ENCODE measurements around the gene VAT1L.

The VAT1L gene

GRCh38 chr16:78002915-78003538 lies 214.7 kb downstream of the VAT1L start:
- DNase-seq: peak; percentile 4 to 26 (median 6)

- DNase-seq: no peak
Measured at GRCh38 chr16:78004517-78004916, 216.2 kb downstream of the VAT1L start.

GRCh38 chr16:78005881-78006280 lies 217.5 kb downstream of the VAT1L start:
- no peak for DNase-seq

- no peak for DNase-seq
Measured at GRCh38 chr16:78007121-78007520, 218.8 kb downstream of the VAT1L start.

- DNase-seq: no peak
Measured at GRCh38 chr16:78022347-78023060, 234.1 kb downstream of the VAT1L start, which contains the start of gene CLEC3A. CLEC3A (plus strand) TSS chr16:78022548; CDS start chr16:78022627, 79 bp downstream.

GRCh38 chr16:78024159-78024558 lies 235.8 kb downstream of the VAT1L start:
- no peak for DNase-seq

GRCh38 chr16:78025631-78026030 lies 237.3 kb downstream of the VAT1L start:
- no peak for DNase-seq

- DNase-seq: no peak
Measured at GRCh38 chr16:78028018-78028417, 239.7 kb downstream of the VAT1L start.

All from activated naive CD4-positive, alpha-beta T cell (primary cell).